ENCODE measurements around the gene MRPL18. TPM values are rescaled to one million over a fixed set of nuclear protein-coding genes. Genes with fewer than 3 reads are reported as not detected.
"Not testable (repeated sequence)": the region's sequence is repeated elsewhere in the genome, so short reads cannot be mapped to it uniquely, and the experiment has no call there.

Gene MRPL18
- 53.2 TPM for polyA plus RNA-seq (2013, experiment 1 of 4)
- 44.8 TPM for polyA plus RNA-seq (2013, experiment 2 of 4)
- polyA plus RNA-seq (2013, experiment 3 of 4) = 36.9 TPM
- polyA plus RNA-seq (2013, experiment 4 of 4) = 39.4 TPM

- H3K9me3 ChIP-seq (ENCODE audit: control insufficient read depth, low read length) = no peaks in the 10 kb centered on the region
- H3K27me3 ChIP-seq (ENCODE audit: control insufficient read depth, insufficient read depth, low read length, poor library complexity, severe bottlenecking) = no peaks in the 10 kb centered on the region
- H3K4me1 ChIP-seq (ENCODE audit: control insufficient read depth, insufficient read depth, low read length) = peaks cover 7% of the 10 kb centered on the region
- WGBS, 2 experiments = 0% methylated on average over 56 of the region's 56 CpGs
- peak within 1 kb of the TSS; percentile 68 for H3K4me3 ChIP-seq (ENCODE audit: insufficient read depth, low read depth, low read length)
- H3K27ac ChIP-seq (ENCODE audit: insufficient read depth, low read depth, low read length, poor library complexity, severe bottlenecking) = peak within 1 kb of the TSS; percentile 91
- H3K36me3 ChIP-seq (ENCODE audit: control insufficient read depth, insufficient read depth, low read length) = peaks cover 10% of the 10 kb centered on the region
Measured at GRCh38 chr6:159790149-159790955, at the start of gene MRPL18. Gene MRPL18 (plus strand): TSS chr6:159790467. CDS start chr6:159790588, 121 bp downstream.

- 90 to 98% methylated on average over 1 of the region's 1 CpG for WGBS, 2 experiments
- H3K9me3 ChIP-seq (ENCODE audit: control insufficient read depth, low read length) = no peaks in the 10 kb centered on the region
- H3K4me3 ChIP-seq (ENCODE audit: insufficient read depth, low read depth, low read length) = no peak overlapping the region
- peaks cover 42% of the 10 kb centered on the region for H3K36me3 ChIP-seq (ENCODE audit: control insufficient read depth, insufficient read depth, low read length)
- no peaks in the 10 kb centered on the region for H3K4me1 ChIP-seq (ENCODE audit: control insufficient read depth, insufficient read depth, low read length)
- H3K27me3 ChIP-seq (ENCODE audit: control insufficient read depth, insufficient read depth, low read length, poor library complexity, severe bottlenecking) = no peaks in the 10 kb centered on the region
- H3K27ac ChIP-seq (ENCODE audit: insufficient read depth, low read depth, low read length, poor library complexity, severe bottlenecking) = no peak overlapping the region
Measured at GRCh38 chr6:159742165-159742564, 48.1 kb upstream of the MRPL18 start.

- Histone ChIP-seq H3K27me3 (ENCODE audit: control insufficient read depth, insufficient read depth, low read length, poor library complexity, severe bottlenecking) (no peaks in the 10 kb centered on the region), H3K4me1 (ENCODE audit: control insufficient read depth, insufficient read depth, low read length) (no peaks in the 10 kb centered on the region), H3K36me3 (ENCODE audit: control insufficient read depth, insufficient read depth, low read length) (peaks cover 46% of the 10 kb centered on the region), H3K27ac (ENCODE audit: insufficient read depth, low read depth, low read length, poor library complexity, severe bottlenecking) (no peak overlapping the region), H3K4me3 (ENCODE audit: insufficient read depth, low read depth, low read length) (no peak overlapping the region), H3K9me3 (ENCODE audit: control insufficient read depth, low read length) (no peaks in the 10 kb centered on the region)
- 94 to 96% methylated on average over 5 to 7 of the region's 7 CpGs for WGBS, 2 experiments
Measured at GRCh38 chr6:159745081-159745480, 45.2 kb upstream of the MRPL18 start.

GRCh38 chr6:159746759-159747158, 43.5 kb upstream of the MRPL18 start:
- H3K4me3 ChIP-seq (ENCODE audit: insufficient read depth, low read depth, low read length) = no peak overlapping the region
- H3K36me3 ChIP-seq (ENCODE audit: control insufficient read depth, insufficient read depth, low read length) = peaks cover 40% of the 10 kb centered on the region
- H3K4me1 ChIP-seq (ENCODE audit: control insufficient read depth, insufficient read depth, low read length) = no peaks in the 10 kb centered on the region
- no peaks in the 10 kb centered on the region for H3K27me3 ChIP-seq (ENCODE audit: control insufficient read depth, insufficient read depth, low read length, poor library complexity, severe bottlenecking)
- 95 to 100% methylated on average over 1 of the region's 1 CpG for WGBS, 2 experiments
- no peaks in the 10 kb centered on the region for H3K9me3 ChIP-seq (ENCODE audit: control insufficient read depth, low read length)
- no peak overlapping the region for H3K27ac ChIP-seq (ENCODE audit: insufficient read depth, low read depth, low read length, poor library complexity, severe bottlenecking)

- H3K27ac ChIP-seq (ENCODE audit: insufficient read depth, low read depth, low read length, poor library complexity, severe bottlenecking); H3K27me3 ChIP-seq (ENCODE audit: control insufficient read depth, insufficient read depth, low read length, poor library complexity, severe bottlenecking); H3K9me3 ChIP-seq (ENCODE audit: control insufficient read depth, low read length); H3K4me1 ChIP-seq (ENCODE audit: control insufficient read depth, insufficient read depth, low read length); H3K4me3 ChIP-seq (ENCODE audit: insufficient read depth, low read depth, low read length): not testable (repeated sequence)
- peaks cover 44% of the 10 kb centered on the region for H3K36me3 ChIP-seq (ENCODE audit: control insufficient read depth, insufficient read depth, low read length)
- WGBS, 2 experiments = 95 to 97% methylated on average over 4 to 6 of the region's 7 CpGs
Measured at GRCh38 chr6:159748127-159748526, 42.1 kb upstream of the MRPL18 start.

GRCh38 chr6:159751448-159751847, 38.8 kb upstream of the MRPL18 start:
- no peaks in the 10 kb centered on the region for H3K9me3 ChIP-seq (ENCODE audit: control insufficient read depth, low read length)
- H3K4me1 ChIP-seq (ENCODE audit: control insufficient read depth, insufficient read depth, low read length) = no peaks in the 10 kb centered on the region
- H3K36me3 ChIP-seq (ENCODE audit: control insufficient read depth, insufficient read depth, low read length) = peaks cover 55% of the 10 kb centered on the region
- no peak overlapping the region for H3K4me3 ChIP-seq (ENCODE audit: insufficient read depth, low read depth, low read length)
- 96 to 98% methylated on average over 2 to 3 of the region's 3 CpGs for WGBS, 2 experiments
- H3K27ac ChIP-seq (ENCODE audit: insufficient read depth, low read depth, low read length, poor library complexity, severe bottlenecking) = no peak overlapping the region
- no peaks in the 10 kb centered on the region for H3K27me3 ChIP-seq (ENCODE audit: control insufficient read depth, insufficient read depth, low read length, poor library complexity, severe bottlenecking)

- no peak overlapping the region for H3K4me3 ChIP-seq (ENCODE audit: insufficient read depth, low read depth, low read length)
- H3K27me3 ChIP-seq (ENCODE audit: control insufficient read depth, insufficient read depth, low read length, poor library complexity, severe bottlenecking) = no peaks in the 10 kb centered on the region
- peaks cover 54% of the 10 kb centered on the region for H3K36me3 ChIP-seq (ENCODE audit: control insufficient read depth, insufficient read depth, low read length)
- no peaks in the 10 kb centered on the region for H3K9me3 ChIP-seq (ENCODE audit: control insufficient read depth, low read length)
- WGBS, 2 experiments = 95 to 96% methylated on average over 5 of the region's 6 CpGs
- H3K4me1 ChIP-seq (ENCODE audit: control insufficient read depth, insufficient read depth, low read length) = no peaks in the 10 kb centered on the region
- H3K27ac ChIP-seq (ENCODE audit: insufficient read depth, low read depth, low read length, poor library complexity, severe bottlenecking) = no peak overlapping the region
Measured at GRCh38 chr6:159753081-159753872, 37.0 kb upstream of the MRPL18 start.

GRCh38 chr6:159754401-159754800, 35.9 kb upstream of the MRPL18 start:
- 96% methylated on average over 2 of the region's 2 CpGs for WGBS, 2 experiments
- peaks cover 56% of the 10 kb centered on the region for H3K36me3 ChIP-seq (ENCODE audit: control insufficient read depth, insufficient read depth, low read length)
- H3K27ac ChIP-seq (ENCODE audit: insufficient read depth, low read depth, low read length, poor library complexity, severe bottlenecking) = no peak overlapping the region
- no peaks in the 10 kb centered on the region for H3K27me3 ChIP-seq (ENCODE audit: control insufficient read depth, insufficient read depth, low read length, poor library complexity, severe bottlenecking)
- no peaks in the 10 kb centered on the region for H3K4me1 ChIP-seq (ENCODE audit: control insufficient read depth, insufficient read depth, low read length)
- no peaks in the 10 kb centered on the region for H3K9me3 ChIP-seq (ENCODE audit: control insufficient read depth, low read length)
- H3K4me3 ChIP-seq (ENCODE audit: insufficient read depth, low read depth, low read length) = no peak overlapping the region

GRCh38 chr6:159754959-159755914, 35.0 kb upstream of the MRPL18 start:
- H3K9me3 ChIP-seq (ENCODE audit: control insufficient read depth, low read length) = no peaks in the 10 kb centered on the region
- H3K4me3 ChIP-seq (ENCODE audit: insufficient read depth, low read depth, low read length) = no peak overlapping the region
- H3K4me1 ChIP-seq (ENCODE audit: control insufficient read depth, insufficient read depth, low read length) = peaks cover under 1% of the 10 kb centered on the region
- 84 to 96% methylated on average over 11 to 14 of the region's 15 CpGs for WGBS, 2 experiments
- H3K36me3 ChIP-seq (ENCODE audit: control insufficient read depth, insufficient read depth, low read length) = peaks cover 52% of the 10 kb centered on the region
- no peaks in the 10 kb centered on the region for H3K27me3 ChIP-seq (ENCODE audit: control insufficient read depth, insufficient read depth, low read length, poor library complexity, severe bottlenecking)
- H3K27ac ChIP-seq (ENCODE audit: insufficient read depth, low read depth, low read length, poor library complexity, severe bottlenecking) = no peak overlapping the region

All from ectodermal cell (in vitro differentiated cells).